ENCODE results near the gene CSPG4.

GRCh38 chr15:75696854-75697259, 15.8 kb downstream of the CSPG4 start:
- no peak for TF ChIP-seq POLR2AphosphoS5 (IDR thresholded peaks at IDR 0.05)
- TF ChIP-seq CTCF (IDR thresholded peaks at IDR 0.05 in 8 of 11, conservative IDR thresholded peaks at IDR 0.05 in 3 of 11), result no peak
- TF ChIP-seq POLR2A (IDR thresholded peaks at IDR 0.05), result no peak
